ENCODE data around the gene GID8. TPM values are rescaled to one million over a fixed set of nuclear protein-coding genes. Genes with fewer than 3 reads are reported as not detected.
A peak's percentile ranks its signal among the peaks of the same experiment; 100 is the strongest.

GID8 gene
- total RNA-seq, 1 donor = 34.4 TPM

DNA sequence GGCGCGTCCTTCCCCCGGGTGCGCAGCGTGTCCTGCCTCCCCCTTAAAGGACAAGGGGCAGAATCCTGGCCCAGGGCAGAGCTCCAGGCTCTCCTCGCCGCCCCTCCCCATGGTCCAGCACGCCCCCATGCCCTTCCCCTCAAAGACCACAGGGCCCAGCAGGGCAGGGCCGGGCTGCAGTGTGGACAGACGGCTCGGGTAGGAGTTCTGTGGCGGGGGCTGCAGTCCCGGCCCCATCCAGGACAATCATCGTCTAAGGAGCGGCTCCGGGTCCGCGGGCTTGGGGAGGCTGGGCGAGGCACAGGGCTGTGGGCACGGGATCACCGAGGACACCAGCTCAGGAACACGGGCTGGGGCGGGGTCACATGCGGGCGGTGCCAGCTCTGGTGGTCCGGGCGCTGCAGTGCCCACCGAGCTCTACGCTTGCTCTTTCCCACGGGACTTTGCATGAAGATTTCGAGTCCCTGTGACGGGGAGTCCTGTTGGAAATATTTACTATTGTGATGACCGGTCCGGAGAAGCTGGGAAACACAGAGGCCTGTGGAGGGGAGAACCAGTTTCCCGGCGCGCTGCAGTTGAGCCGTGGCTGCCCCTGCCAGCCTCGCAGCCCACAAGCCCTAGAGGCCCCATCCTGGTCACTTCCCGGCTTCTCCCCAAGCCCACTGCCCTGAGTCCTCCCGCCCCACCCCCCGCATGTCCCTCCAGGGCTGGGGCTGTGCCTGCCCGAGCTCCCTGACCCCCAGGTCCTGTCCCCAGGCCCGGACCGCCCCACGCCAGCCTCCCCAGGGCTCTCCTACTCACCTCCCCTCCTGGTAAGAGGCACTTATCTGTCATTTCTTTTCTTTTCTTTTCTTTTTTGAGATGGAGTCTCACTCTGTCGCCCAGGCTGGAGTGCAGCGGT, 35.1 kb downstream of the GID8 start:
- no peak overlapping the region for H3K4me3 ChIP-seq (ENCODE audit: insufficient read depth, low read length)
- no peaks in the 10 kb centered on the region for H3K36me3 ChIP-seq (ENCODE audit: insufficient read depth, low read length)
- peak overlapping the region; percentile 72 for H3K4me2 ChIP-seq (ENCODE audit: insufficient read depth, low read length)
- H3K4me1 ChIP-seq (ENCODE audit: insufficient read depth, low read length) = no peaks in the 10 kb centered on the region
- no peak for TF ChIP-seq CTCF (IDR thresholded peaks at IDR 0.05; ENCODE audit: extremely low read depth, low read depth, low read length)
- no peak overlapping the region for H3K27ac ChIP-seq (ENCODE audit: low read depth, low read length)
- H2AFZ ChIP-seq (ENCODE audit: low read length) = no peak overlapping the region
- H4K20me1 ChIP-seq (ENCODE audit: insufficient read depth, low read length) = peaks cover 9% of the 10 kb centered on the region
- no peaks in the 10 kb centered on the region for H3K79me2 ChIP-seq (ENCODE audit: insufficient read depth, low read length)
- peaks cover 48% of the 10 kb centered on the region for H3K27me3 ChIP-seq (ENCODE audit: insufficient read depth, low read length)
- H3K9me3 ChIP-seq (ENCODE audit: low read depth, low read length) = no peaks in the 10 kb centered on the region
- DNase-seq (ENCODE audit: insufficient read length, low spot score, missing footprints) = no peak

GRCh38 chr20:62975251-62975760, 37.4 kb downstream of the GID8 start:
- Histone ChIP-seq H3K36me3 (ENCODE audit: insufficient read depth, low read length) (no peaks in the 10 kb centered on the region), H3K27ac (ENCODE audit: low read depth, low read length) (no peak overlapping the region), H3K4me2 (ENCODE audit: insufficient read depth, low read length) (no peak overlapping the region), H4K20me1 (ENCODE audit: insufficient read depth, low read length) (peaks cover 2% of the 10 kb centered on the region), H3K9me3 (ENCODE audit: low read depth, low read length) (no peaks in the 10 kb centered on the region), H3K4me3 (ENCODE audit: insufficient read depth, low read length) (no peak overlapping the region), H3K79me2 (ENCODE audit: insufficient read depth, low read length) (no peaks in the 10 kb centered on the region), H3K27me3 (ENCODE audit: insufficient read depth, low read length) (peaks cover 66% of the 10 kb centered on the region), H2AFZ (ENCODE audit: low read length) (no peak overlapping the region), H3K4me1 (ENCODE audit: insufficient read depth, low read length) (no peaks in the 10 kb centered on the region)
- DNase-seq (ENCODE audit: insufficient read length, low spot score, missing footprints) = no peak
- TF ChIP-seq CTCF (IDR thresholded peaks at IDR 0.05; ENCODE audit: extremely low read depth, low read depth, low read length) = no peak

DNA sequence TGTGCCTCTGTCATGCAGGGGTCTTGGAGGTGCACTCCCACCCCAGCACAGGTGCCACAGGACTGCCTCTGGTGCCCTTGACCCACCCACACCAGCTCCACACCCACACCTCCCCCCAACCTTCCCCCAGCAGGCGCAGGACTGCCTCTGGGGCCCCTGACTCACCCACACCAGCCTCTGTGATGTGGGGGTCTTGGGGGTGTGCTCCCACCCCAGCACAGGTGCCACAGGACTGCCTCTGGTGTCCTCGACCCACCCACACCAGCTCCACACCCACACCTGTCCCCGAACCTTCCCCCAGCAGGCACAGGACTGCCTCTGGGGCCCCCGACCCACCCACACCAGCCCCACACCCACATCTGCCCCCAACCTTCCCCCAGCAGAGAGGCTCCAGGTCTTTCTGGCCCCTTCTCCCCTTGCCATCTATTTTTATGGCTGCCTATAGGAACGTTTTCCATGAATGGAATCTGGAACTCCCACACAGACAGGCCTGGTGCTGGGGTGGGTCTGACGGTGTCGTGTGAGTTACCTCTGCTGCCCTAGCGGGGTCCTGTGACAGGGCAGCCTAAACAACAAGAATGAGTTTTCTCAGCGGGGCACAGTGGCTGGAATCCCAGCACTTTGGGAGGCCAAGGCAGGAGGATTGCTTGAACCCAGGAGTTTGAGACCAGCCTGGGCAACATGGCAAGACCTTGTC, 38.0 kb downstream of the GID8 start:
- no peaks in the 10 kb centered on the region for H3K36me3 ChIP-seq (ENCODE audit: insufficient read depth, low read length)
- H3K27me3 ChIP-seq (ENCODE audit: insufficient read depth, low read length) = peaks cover 70% of the 10 kb centered on the region
- H3K27ac ChIP-seq (ENCODE audit: low read depth, low read length) = no peak overlapping the region
- H3K9me3 ChIP-seq (ENCODE audit: low read depth, low read length) = no peaks in the 10 kb centered on the region
- H3K79me2 ChIP-seq (ENCODE audit: insufficient read depth, low read length) = no peaks in the 10 kb centered on the region
- H3K4me1 ChIP-seq (ENCODE audit: insufficient read depth, low read length) = no peaks in the 10 kb centered on the region
- TF ChIP-seq CTCF (IDR thresholded peaks at IDR 0.05; ENCODE audit: extremely low read depth, low read depth, low read length) = no peak
- H4K20me1 ChIP-seq (ENCODE audit: insufficient read depth, low read length) = peaks cover 2% of the 10 kb centered on the region
- no peak for DNase-seq (ENCODE audit: insufficient read length, low spot score, missing footprints)
- H3K4me2 ChIP-seq (ENCODE audit: insufficient read depth, low read length) = no peak overlapping the region
- H2AFZ ChIP-seq (ENCODE audit: low read length) = no peak overlapping the region
- no peak overlapping the region for H3K4me3 ChIP-seq (ENCODE audit: insufficient read depth, low read length)

GRCh38 chr20:62976886-62977285, 38.9 kb downstream of the GID8 start:
- Histone ChIP-seq H3K79me2 (ENCODE audit: insufficient read depth, low read length) (no peaks in the 10 kb centered on the region), H3K27me3 (ENCODE audit: insufficient read depth, low read length) (peaks cover 75% of the 10 kb centered on the region)
- no peak for TF ChIP-seq CTCF (IDR thresholded peaks at IDR 0.05; ENCODE audit: extremely low read depth, low read depth, low read length)

More at GRCh38 chr20:62976886-62977285, 38.9 kb downstream of the GID8 start:
- Histone ChIP-seq H3K4me3 (ENCODE audit: insufficient read depth, low read length) (no peak overlapping the region), H3K4me2 (ENCODE audit: insufficient read depth, low read length) (no peak overlapping the region), H3K9me3 (ENCODE audit: low read depth, low read length) (no peaks in the 10 kb centered on the region), H4K20me1 (ENCODE audit: insufficient read depth, low read length) (no peaks in the 10 kb centered on the region), H3K4me1 (ENCODE audit: insufficient read depth, low read length) (no peaks in the 10 kb centered on the region), H3K36me3 (ENCODE audit: insufficient read depth, low read length) (no peaks in the 10 kb centered on the region), H2AFZ (ENCODE audit: low read length) (no peak overlapping the region), H3K27ac (ENCODE audit: low read depth, low read length) (no peak overlapping the region)
- DNase-seq (ENCODE audit: insufficient read length, low spot score, missing footprints) = no peak

Data from osteoblast (primary cell).